ENCODE results near the gene SOAT1.

Gene SOAT1

DNA sequence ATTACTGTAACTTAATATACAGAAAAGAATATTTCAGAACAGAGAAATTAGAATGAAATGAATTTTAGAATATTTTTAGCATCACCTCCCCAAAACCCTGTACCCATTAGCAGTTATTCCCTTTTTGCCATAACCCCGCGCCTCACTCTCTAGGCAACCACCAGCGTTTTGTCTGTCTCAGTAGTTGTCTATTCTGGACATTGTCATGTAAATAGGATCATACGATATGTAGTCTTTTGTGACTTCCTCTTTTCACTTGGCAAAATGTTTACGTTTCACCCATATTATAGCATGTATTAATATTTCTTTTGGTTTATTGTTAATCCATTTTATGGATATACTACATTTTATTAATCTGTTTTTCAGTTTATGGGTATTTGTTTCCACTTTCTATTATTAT lies 24.9 kb downstream of the SOAT1 start:
- H3K23ac ChIP-seq (ENCODE audit: low read length): no peak overlapping the region
- no peak overlapping the region for H3K27ac ChIP-seq (ENCODE audit: low read depth, low read length)
- H3K79me1 ChIP-seq (ENCODE audit: low read length): no peaks in the 10 kb centered on the region
- no peak for DNase-seq
- H2AK5ac ChIP-seq (ENCODE audit: low read length): no peak overlapping the region
- no peaks in the 10 kb centered on the region for H3K4me1 ChIP-seq (ENCODE audit: control insufficient read depth, low read depth, low read length)
- no peaks in the 10 kb centered on the region for H3K36me3 ChIP-seq (ENCODE audit: control insufficient read depth, insufficient read depth, low read length)
- H3K4me3 ChIP-seq (ENCODE audit: low read length): no peak overlapping the region
- H3K9ac ChIP-seq (ENCODE audit: low read length): no peak overlapping the region
- H3K56ac ChIP-seq (ENCODE audit: low read length): no peak overlapping the region
- H3K4ac ChIP-seq (ENCODE audit: low read depth, low read length): no peak overlapping the region
- H4K5ac ChIP-seq (ENCODE audit: low read length): no peak overlapping the region
- H2BK5ac ChIP-seq (ENCODE audit: low read length): no peak overlapping the region
- H2BK15ac ChIP-seq (replicated peaks; ENCODE audit: low read depth): no peak overlapping the region
- no peak overlapping the region for H4K8ac ChIP-seq (ENCODE audit: low read depth, low read length)
- H3K27me3 ChIP-seq (ENCODE audit: insufficient read depth, low read length, poor library complexity): no peaks in the 10 kb centered on the region
- H3K79me2 ChIP-seq (ENCODE audit: control insufficient read depth, insufficient read depth, low read length): no peaks in the 10 kb centered on the region
- no peak overlapping the region for H2BK120ac ChIP-seq (ENCODE audit: low read depth, low read length)
- H3K18ac ChIP-seq (ENCODE audit: low read length): no peak overlapping the region
- WGBS (ENCODE audit: extremely low coverage, insufficient coverage, low lambda C conversion rate): no CpG with 5 or more reads among the region's 5 CpGs
- no peak overlapping the region for H3K4me2 ChIP-seq (ENCODE audit: low read length)

DNA sequence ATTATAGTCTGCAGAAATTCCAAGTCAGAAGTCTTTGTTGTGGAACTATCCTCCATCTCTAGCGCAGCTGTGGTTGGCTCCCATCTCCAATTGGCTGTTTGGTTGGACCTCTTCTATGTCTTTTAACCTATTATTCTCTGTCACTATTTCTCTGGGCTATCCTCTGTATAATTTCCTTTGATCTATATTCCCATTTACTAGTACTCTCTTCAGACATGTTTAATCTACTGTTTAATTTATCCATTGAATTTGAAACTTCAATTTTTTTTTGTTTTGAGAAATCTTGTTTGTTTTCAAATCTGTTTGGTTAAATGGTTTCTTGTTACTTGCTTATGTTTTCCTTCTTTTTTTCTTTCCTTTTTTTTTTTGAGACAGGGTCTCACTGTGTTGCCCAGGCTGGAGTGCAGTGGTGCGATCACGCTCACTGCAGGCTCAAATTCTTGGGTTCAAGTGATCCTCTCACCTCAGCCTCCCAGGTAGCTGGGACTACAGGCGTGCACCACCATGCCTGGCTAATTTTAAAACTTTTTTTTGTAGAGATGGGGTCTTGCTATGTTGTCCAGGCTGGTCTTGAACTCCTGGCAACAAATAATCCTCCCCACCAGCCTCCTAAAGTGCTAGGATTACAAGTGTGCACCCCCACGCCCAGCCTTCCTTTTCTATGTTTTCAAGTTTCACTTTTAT lies 28.1 kb downstream of the SOAT1 start:
- no peaks in the 10 kb centered on the region for H3K79me1 ChIP-seq (ENCODE audit: low read length)
- H4K8ac ChIP-seq (ENCODE audit: low read depth, low read length): no peak overlapping the region
- H3K56ac ChIP-seq (ENCODE audit: low read length): no peak overlapping the region
- no peaks in the 10 kb centered on the region for H3K4me1 ChIP-seq (ENCODE audit: control insufficient read depth, low read depth, low read length)
- no peak overlapping the region for H2BK5ac ChIP-seq (ENCODE audit: low read length)
- WGBS (ENCODE audit: extremely low coverage, insufficient coverage, low lambda C conversion rate): no CpG with 5 or more reads among the region's 5 CpGs
- no peak overlapping the region for H3K4me2 ChIP-seq (ENCODE audit: low read length)
- H2AK5ac ChIP-seq (ENCODE audit: low read length): no peak overlapping the region
- no peak overlapping the region for H3K4ac ChIP-seq (ENCODE audit: low read depth, low read length)
- H3K27me3 ChIP-seq (ENCODE audit: insufficient read depth, low read length, poor library complexity): no peaks in the 10 kb centered on the region
- no peak overlapping the region for H3K4me3 ChIP-seq (ENCODE audit: low read length)
- H3K9ac ChIP-seq (ENCODE audit: low read length): no peak overlapping the region
- no peak overlapping the region for H3K23ac ChIP-seq (ENCODE audit: low read length)
- H3K18ac ChIP-seq (ENCODE audit: low read length): no peak overlapping the region
- no peaks in the 10 kb centered on the region for H3K79me2 ChIP-seq (ENCODE audit: control insufficient read depth, insufficient read depth, low read length)
- no peaks in the 10 kb centered on the region for H3K36me3 ChIP-seq (ENCODE audit: control insufficient read depth, insufficient read depth, low read length)
- no peak overlapping the region for H2BK15ac ChIP-seq (replicated peaks; ENCODE audit: low read depth)
- H4K5ac ChIP-seq (ENCODE audit: low read length): no peak overlapping the region
- no peak for DNase-seq
- H2BK120ac ChIP-seq (ENCODE audit: low read depth, low read length): no peak overlapping the region
- no peak overlapping the region for H3K27ac ChIP-seq (ENCODE audit: low read depth, low read length)

DNA sequence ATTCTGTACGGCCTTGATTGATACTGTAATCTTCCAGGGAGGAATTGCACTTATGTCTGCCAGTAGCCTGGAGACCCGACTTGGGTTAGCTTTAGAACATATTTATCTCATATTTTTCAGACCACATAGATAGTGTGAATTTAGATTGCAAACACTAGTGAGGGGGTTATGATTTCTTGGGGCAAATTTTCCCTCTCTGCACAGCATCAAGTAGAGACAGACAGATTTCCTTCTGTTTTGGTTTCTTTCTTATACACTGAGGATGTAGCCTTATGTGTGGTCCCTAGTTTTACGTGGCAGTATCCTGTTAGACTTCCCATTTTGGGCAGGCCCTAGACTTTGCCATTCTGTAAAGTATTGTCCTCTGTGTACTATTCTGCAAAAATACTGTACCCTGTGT lies 29.0 kb downstream of the SOAT1 start:
- H3K79me1 ChIP-seq (ENCODE audit: low read length): no peaks in the 10 kb centered on the region
- no peak overlapping the region for H3K23ac ChIP-seq (ENCODE audit: low read length)
- no CpG with 5 or more reads among the region's 3 CpGs for WGBS (ENCODE audit: extremely low coverage, insufficient coverage, low lambda C conversion rate)
- no peak overlapping the region for H2BK5ac ChIP-seq (ENCODE audit: low read length)
- no peaks in the 10 kb centered on the region for H3K4me1 ChIP-seq (ENCODE audit: control insufficient read depth, low read depth, low read length)
- H3K56ac ChIP-seq (ENCODE audit: low read length): no peak overlapping the region
- no peak overlapping the region for H3K27ac ChIP-seq (ENCODE audit: low read depth, low read length)
- H3K27me3 ChIP-seq (ENCODE audit: insufficient read depth, low read length, poor library complexity): no peaks in the 10 kb centered on the region
- H3K36me3 ChIP-seq (ENCODE audit: control insufficient read depth, insufficient read depth, low read length): no peaks in the 10 kb centered on the region
- H4K5ac ChIP-seq (ENCODE audit: low read length): no peak overlapping the region
- no peak overlapping the region for H2BK120ac ChIP-seq (ENCODE audit: low read depth, low read length)
- no peak overlapping the region for H3K4me2 ChIP-seq (ENCODE audit: low read length)
- H4K8ac ChIP-seq (ENCODE audit: low read depth, low read length): no peak overlapping the region
- no peak overlapping the region for H2AK5ac ChIP-seq (ENCODE audit: low read length)
- no peak overlapping the region for H3K4ac ChIP-seq (ENCODE audit: low read depth, low read length)
- no peak for DNase-seq
- H3K18ac ChIP-seq (ENCODE audit: low read length): no peak overlapping the region
- H2BK15ac ChIP-seq (replicated peaks; ENCODE audit: low read depth): no peak overlapping the region
- no peaks in the 10 kb centered on the region for H3K79me2 ChIP-seq (ENCODE audit: control insufficient read depth, insufficient read depth, low read length)
- no peak overlapping the region for H3K9ac ChIP-seq (ENCODE audit: low read length)
- no peak overlapping the region for H3K4me3 ChIP-seq (ENCODE audit: low read length)

DNA sequence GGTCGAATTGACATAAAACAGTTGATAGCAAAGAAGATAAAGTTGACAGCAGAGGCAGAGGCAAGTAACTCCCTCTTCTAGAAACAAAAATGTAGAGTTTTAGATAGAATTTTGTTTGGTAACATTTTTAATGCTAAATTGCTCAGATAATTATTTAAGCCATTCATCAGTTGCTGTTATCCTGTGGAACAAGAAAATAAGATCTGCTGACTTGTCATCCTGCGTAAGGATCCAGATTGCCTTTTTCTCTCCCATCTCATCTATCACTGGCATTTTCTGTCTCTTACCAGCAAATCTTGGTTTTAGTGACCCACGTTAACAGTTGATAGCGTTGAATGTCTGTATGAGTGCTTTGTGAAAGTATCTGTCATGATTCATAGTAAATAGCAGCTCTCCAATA lies 29.8 kb downstream of the SOAT1 start:
- Histone ChIP-seq H3K4me2 (ENCODE audit: low read length) (no peak overlapping the region), H3K18ac (ENCODE audit: low read length) (no peak overlapping the region), H3K4me1 (ENCODE audit: control insufficient read depth, low read depth, low read length) (no peaks in the 10 kb centered on the region), H2BK15ac (replicated peaks; ENCODE audit: low read depth) (no peak overlapping the region), H3K4me3 (ENCODE audit: low read length) (no peak overlapping the region), H4K5ac (ENCODE audit: low read length) (no peak overlapping the region), H2AK5ac (ENCODE audit: low read length) (no peak overlapping the region), H3K27me3 (ENCODE audit: insufficient read depth, low read length, poor library complexity) (no peaks in the 10 kb centered on the region), H2BK5ac (ENCODE audit: low read length) (no peak overlapping the region), H3K56ac (ENCODE audit: low read length) (no peak overlapping the region), H3K9ac (ENCODE audit: low read length) (no peak overlapping the region), H3K23ac (ENCODE audit: low read length) (no peak overlapping the region), H3K4ac (ENCODE audit: low read depth, low read length) (no peak overlapping the region), H2BK120ac (ENCODE audit: low read depth, low read length) (no peak overlapping the region), H3K79me2 (ENCODE audit: control insufficient read depth, insufficient read depth, low read length) (no peaks in the 10 kb centered on the region), H3K36me3 (ENCODE audit: control insufficient read depth, insufficient read depth, low read length) (no peaks in the 10 kb centered on the region), H3K27ac (ENCODE audit: low read depth, low read length) (no peak overlapping the region), H4K8ac (ENCODE audit: low read depth, low read length) (no peak overlapping the region), H3K79me1 (ENCODE audit: low read length) (no peaks in the 10 kb centered on the region)
- no CpG with 5 or more reads among the region's 4 CpGs for WGBS (ENCODE audit: extremely low coverage, insufficient coverage, low lambda C conversion rate)
- no peak for DNase-seq

DNA sequence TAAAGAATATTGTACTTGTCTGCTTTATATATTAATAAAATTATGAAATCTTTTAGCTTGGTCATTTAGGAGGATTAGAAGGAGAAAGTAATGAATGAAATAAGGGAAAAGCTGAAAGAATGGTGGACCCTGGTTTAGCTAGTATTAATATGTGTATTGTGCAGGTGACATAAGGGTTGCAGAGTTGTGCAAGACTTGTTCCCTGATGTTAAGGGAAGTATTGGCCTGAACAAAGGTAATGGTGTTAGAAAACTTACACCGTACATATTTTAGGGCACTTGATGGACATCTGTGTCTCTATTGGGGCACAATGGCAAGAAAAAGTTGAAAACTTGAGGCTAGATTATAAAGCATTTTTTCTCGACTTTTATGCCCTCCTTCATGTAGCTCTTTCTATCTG lies 32.2 kb downstream of the SOAT1 start:
- H3K4me3 ChIP-seq (ENCODE audit: low read length): no peak overlapping the region
- no peaks in the 10 kb centered on the region for H3K79me2 ChIP-seq (ENCODE audit: control insufficient read depth, insufficient read depth, low read length)
- H3K27ac ChIP-seq (ENCODE audit: low read depth, low read length): no peak overlapping the region
- H3K27me3 ChIP-seq (ENCODE audit: insufficient read depth, low read length, poor library complexity): no peaks in the 10 kb centered on the region
- H3K4me1 ChIP-seq (ENCODE audit: control insufficient read depth, low read depth, low read length): no peaks in the 10 kb centered on the region
- no peak overlapping the region for H2AK5ac ChIP-seq (ENCODE audit: low read length)
- no peak overlapping the region for H4K5ac ChIP-seq (ENCODE audit: low read length)
- no CpG with 5 or more reads among the region's 2 CpGs for WGBS (ENCODE audit: extremely low coverage, insufficient coverage, low lambda C conversion rate)
- no peak overlapping the region for H3K56ac ChIP-seq (ENCODE audit: low read length)
- H3K4ac ChIP-seq (ENCODE audit: low read depth, low read length): no peak overlapping the region
- H3K23ac ChIP-seq (ENCODE audit: low read length): no peak overlapping the region
- no peak overlapping the region for H2BK120ac ChIP-seq (ENCODE audit: low read depth, low read length)
- no peak overlapping the region for H2BK5ac ChIP-seq (ENCODE audit: low read length)
- H3K36me3 ChIP-seq (ENCODE audit: control insufficient read depth, insufficient read depth, low read length): no peaks in the 10 kb centered on the region
- no peak overlapping the region for H2BK15ac ChIP-seq (replicated peaks; ENCODE audit: low read depth)
- H4K8ac ChIP-seq (ENCODE audit: low read depth, low read length): no peak overlapping the region
- no peak overlapping the region for H3K9ac ChIP-seq (ENCODE audit: low read length)
- no peak overlapping the region for H3K18ac ChIP-seq (ENCODE audit: low read length)
- no peak for DNase-seq
- H3K4me2 ChIP-seq (ENCODE audit: low read length): no peak overlapping the region
- H3K79me1 ChIP-seq (ENCODE audit: low read length): no peaks in the 10 kb centered on the region

DNA sequence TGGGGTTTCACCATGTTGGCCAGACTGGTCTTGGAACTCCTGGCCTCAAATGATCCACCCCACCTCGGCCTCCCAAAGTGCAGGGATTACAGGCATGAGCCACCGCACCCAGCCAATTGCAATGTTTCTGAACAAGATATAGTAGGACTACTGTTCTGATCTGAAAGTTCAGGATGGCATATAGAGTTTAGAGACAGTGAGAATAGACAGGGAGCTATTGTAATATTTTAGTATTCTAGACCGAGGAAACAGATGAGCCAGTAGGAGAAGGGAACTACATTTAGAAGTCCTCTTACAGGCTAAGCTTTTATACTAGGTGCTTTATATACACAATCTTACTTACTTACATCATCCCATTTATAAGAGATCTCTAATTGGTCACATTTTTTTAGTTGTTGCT lies 33.1 kb downstream of the SOAT1 start:
- no CpG with 5 or more reads among the region's 3 CpGs for WGBS (ENCODE audit: extremely low coverage, insufficient coverage, low lambda C conversion rate)
- H3K79me2 ChIP-seq (ENCODE audit: control insufficient read depth, insufficient read depth, low read length): no peaks in the 10 kb centered on the region
- H3K4me1 ChIP-seq (ENCODE audit: control insufficient read depth, low read depth, low read length): no peaks in the 10 kb centered on the region
- H2AK5ac ChIP-seq (ENCODE audit: low read length): no peak overlapping the region
- no peak overlapping the region for H3K18ac ChIP-seq (ENCODE audit: low read length)
- H3K4ac ChIP-seq (ENCODE audit: low read depth, low read length): no peak overlapping the region
- no peak overlapping the region for H3K27ac ChIP-seq (ENCODE audit: low read depth, low read length)
- H2BK15ac ChIP-seq (replicated peaks; ENCODE audit: low read depth): no peak overlapping the region
- H3K27me3 ChIP-seq (ENCODE audit: insufficient read depth, low read length, poor library complexity): no peaks in the 10 kb centered on the region
- no peak overlapping the region for H3K23ac ChIP-seq (ENCODE audit: low read length)
- no peak overlapping the region for H4K8ac ChIP-seq (ENCODE audit: low read depth, low read length)
- no peak overlapping the region for H3K4me3 ChIP-seq (ENCODE audit: low read length)
- H3K4me2 ChIP-seq (ENCODE audit: low read length): no peak overlapping the region
- H3K79me1 ChIP-seq (ENCODE audit: low read length): no peaks in the 10 kb centered on the region
- no peak overlapping the region for H3K9ac ChIP-seq (ENCODE audit: low read length)
- DNase-seq: no peak
- no peaks in the 10 kb centered on the region for H3K36me3 ChIP-seq (ENCODE audit: control insufficient read depth, insufficient read depth, low read length)
- no peak overlapping the region for H3K56ac ChIP-seq (ENCODE audit: low read length)
- H4K5ac ChIP-seq (ENCODE audit: low read length): no peak overlapping the region
- H2BK5ac ChIP-seq (ENCODE audit: low read length): no peak overlapping the region
- no peak overlapping the region for H2BK120ac ChIP-seq (ENCODE audit: low read depth, low read length)
